Measurements from ENCODE around the gene UFD1.

UFD1 gene, protein sequence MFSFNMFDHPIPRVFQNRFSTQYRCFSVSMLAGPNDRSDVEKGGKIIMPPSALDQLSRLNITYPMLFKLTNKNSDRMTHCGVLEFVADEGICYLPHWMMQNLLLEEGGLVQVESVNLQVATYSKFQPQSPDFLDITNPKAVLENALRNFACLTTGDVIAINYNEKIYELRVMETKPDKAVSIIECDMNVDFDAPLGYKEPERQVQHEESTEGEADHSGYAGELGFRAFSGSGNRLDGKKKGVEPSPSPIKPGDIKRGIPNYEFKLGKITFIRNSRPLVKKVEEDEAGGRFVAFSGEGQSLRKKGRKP

GRCh38 chr22:19478901-19479354 is at the start of gene UFD1:
UFD1 (minus strand) TSS chr22:19479193; CDS start chr22:19479085, 108 bp downstream.
- peak; percentile 93 for DNase-seq

DNA sequence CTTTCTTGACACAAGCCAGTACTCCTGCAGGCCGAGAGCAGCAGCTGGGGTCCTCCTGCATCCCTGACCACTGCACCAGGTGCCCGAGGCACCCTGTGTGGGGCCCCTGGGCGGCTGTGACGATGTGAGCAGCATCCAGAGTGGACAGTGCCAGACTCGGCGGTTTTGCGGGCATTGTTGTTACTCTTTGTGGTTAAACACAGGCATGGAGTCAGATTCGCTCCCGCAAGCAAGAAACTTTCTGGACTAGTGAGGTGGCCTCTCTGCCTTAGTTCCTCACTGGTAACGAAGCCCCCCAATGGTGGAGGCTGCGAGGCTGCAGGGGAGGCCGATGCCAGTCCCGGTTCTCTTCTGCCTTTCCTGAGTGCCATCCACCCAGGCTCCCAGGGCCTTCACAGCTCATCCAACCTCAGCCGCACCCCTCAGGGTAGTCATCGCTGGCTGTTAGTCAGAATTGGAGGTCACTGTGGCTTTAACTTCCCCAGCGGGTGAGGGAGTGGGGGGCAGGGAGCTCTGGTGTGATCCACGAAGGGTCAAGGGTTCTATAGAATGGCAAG is 48.9 kb upstream of the UFD1 start:
- DNase-seq, result no peak

GRCh38 chr22:19527321-19527721 is 48.3 kb upstream of the UFD1 start:
- DNase-seq, result peak; percentile 20

DNA sequence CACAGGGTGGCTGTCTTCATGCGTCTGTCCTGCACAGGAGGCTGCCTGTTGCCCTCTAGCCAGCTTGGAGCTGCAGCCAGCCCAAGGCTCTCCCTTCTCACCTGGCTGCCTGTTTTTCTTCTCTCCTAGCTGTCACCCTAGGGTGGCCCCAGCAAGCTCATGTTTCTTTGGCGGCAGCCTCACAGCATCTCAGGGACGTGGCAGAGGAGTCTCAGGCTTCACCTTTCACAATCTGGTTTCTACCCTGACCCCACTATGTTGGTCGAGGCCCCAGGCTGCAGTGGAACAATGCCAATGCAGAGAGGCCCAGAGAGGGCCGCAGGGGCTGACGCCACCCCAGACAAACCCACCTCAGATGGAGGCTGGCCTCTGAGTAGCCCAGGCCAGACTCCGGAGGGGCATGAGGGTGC is 47.7 kb upstream of the UFD1 start:
- DNase-seq, result no peak

DNA sequence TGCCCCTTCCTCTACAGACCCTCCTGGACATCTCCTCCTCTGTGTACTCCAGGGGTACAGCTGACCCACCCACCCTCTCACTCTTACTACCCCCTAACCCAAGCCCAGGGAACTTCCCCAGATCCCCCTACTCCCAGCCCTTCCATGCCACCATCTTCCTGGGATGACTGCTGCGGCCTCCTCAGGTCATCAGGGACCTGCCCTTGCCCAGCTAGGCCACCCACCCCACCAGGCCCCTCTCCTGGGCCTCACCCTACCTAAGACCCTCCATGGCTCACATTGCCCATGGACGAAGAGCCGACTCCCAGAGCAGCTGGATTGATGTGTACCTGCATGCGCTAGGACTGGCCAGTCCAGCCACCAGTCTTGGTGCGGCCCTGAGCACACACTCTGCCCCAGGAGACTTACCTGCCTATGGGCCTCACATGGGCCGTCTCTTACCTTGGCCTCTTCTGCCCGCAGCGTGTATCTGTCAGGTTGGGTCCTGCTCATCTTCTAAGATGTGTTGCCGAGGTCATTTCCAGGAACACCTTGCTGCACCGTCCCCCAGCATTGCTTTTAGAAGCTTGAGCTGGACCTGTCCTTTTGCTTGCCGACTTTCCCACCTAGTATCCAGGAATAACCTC is 47.2 kb upstream of the UFD1 start:
- DNase-seq, result no peak

DNA sequence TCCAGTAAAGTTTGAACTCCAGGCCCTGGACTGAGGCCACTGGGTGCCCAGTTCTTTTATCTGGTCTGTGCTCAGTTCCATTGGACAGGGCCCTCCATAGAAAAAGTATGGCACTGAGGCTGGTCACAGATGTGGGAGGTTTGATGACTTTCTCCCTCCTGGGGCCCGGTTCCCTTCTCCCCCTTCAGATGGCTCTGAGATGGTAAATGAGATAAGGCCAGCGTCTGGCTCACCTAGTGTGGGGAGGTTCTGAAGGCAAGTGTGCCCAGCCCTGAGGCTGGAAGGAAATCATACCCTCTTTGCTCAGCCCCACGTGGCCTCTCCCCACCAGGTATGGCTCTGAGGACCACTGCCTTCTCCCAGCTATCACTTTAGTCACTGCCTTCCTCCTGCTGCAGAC is 46.7 kb upstream of the UFD1 start:
- no peak for DNase-seq

GRCh38 chr22:19525116-19525660 is 46.2 kb upstream of the UFD1 start:
- DNase-seq, result no peak

DNA sequence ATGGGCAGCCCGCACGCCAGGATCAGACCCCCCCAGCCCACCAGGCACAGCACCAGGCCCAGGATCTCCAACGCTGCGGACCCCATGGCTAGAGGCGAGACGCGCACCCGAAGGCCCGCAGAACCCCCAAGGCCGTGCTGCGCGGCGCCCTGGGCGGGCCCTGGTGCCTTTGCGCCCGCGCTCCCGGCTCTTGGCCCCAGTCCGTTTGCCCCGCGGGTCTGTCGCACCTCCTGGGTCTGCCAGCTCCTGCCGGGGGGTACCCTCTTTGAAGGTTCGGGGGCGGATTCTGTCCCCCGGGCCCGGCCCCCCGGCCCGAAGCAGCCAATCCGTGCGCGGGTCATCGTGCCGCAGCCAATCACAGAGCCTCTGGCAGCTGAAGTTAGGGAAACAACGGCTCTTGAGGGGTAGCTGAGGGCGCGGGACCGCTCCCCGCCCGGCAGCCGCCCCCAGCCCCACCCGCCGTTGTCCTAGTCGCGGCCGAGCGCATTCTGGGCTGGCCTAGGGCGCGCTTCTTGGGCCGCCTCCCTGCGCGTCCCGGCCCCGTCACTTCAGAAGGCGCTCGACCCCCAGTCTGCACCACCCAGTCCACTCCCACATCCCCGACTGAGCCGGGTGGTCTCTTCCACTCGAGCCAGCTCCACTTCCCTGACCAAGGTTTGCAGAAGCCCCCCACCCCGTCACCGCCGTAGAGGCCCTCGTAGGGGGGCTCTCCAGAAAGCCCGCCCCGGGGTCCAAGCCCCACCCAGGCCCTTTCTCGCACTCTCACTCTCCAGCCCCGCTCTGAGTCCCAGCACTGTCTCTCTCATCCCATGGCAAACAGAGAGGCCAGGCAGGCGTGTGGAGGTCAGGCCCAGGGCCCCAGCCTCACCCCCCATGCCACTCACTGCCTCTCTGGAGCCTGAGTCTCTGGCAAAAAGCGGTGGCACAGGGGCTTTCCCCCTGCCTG is 45.5 kb upstream of the UFD1 start, which contains the start of gene CLDN5:
Gene CLDN5, minus strand, starts transcription at position 241 of the 946 bp plus-strand sequence. Its CDS starts 155 bp downstream, at position 86.
- DNase-seq, result peak; percentile 94

DNA sequence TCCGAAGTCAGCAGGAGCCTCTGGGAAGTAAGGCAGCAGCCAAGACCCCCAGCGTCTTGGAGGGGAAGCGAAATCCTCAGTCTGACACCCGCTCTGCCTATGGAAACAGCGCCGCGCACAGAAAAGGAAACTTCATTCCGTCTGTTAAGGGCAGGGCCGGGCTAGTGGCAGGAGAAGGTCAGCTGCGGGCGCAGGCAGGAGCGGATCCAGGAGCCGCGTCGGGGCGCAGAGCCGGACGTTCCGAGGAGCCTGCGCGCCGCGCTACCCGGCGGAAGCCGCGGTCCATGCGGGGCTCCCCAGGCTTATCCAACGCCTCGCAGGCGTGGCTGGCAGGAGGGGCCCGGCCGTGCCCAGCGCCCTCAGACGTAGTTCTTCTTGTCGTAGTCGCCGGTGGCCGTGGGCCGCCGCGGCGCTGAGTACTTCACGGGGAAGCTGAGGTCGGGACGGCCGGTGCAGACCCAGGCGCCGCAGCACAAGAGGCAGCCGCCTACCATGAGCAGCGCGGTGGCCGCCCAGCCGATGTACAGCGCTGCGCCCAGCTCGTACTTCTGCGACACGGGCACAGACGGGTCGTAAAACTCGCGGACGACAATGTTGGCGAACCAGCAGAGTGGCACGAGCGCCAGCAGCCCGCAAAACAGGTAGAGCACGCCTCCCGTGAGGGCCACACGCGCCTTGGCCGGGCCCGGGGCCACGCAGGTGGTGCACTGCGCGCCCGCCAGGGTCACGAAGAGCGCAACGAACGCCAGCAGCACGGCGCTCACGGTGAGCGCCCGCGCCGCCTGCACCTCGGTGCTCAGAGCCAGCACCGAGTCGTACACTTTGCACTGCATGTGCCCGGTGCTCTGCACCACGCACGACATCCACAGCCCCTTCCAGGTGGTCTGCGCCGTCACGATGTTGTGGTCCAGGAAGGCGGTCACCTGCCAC is 44.5 kb upstream of the UFD1 start:
- DNase-seq, result peak; percentile 79

DNA sequence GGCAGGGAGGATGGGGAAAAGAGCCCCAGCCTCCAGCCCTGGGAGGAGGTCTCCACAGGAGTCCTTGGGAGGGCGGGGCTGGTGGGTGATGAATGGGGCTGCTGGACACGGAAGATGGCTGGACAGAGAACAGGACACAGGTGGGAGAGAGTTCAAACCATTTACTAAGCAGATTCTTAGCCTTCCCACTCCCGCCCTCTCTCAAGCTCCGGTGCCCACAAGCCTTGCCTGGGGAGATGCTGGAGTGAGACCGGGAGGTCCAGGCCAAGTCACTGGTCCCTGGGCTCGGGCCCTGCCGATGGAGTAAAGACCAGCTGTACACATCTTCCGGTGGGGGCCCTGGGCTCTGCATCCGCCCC is 43.9 kb upstream of the UFD1 start:
- peak; percentile 80 for DNase-seq

DNA sequence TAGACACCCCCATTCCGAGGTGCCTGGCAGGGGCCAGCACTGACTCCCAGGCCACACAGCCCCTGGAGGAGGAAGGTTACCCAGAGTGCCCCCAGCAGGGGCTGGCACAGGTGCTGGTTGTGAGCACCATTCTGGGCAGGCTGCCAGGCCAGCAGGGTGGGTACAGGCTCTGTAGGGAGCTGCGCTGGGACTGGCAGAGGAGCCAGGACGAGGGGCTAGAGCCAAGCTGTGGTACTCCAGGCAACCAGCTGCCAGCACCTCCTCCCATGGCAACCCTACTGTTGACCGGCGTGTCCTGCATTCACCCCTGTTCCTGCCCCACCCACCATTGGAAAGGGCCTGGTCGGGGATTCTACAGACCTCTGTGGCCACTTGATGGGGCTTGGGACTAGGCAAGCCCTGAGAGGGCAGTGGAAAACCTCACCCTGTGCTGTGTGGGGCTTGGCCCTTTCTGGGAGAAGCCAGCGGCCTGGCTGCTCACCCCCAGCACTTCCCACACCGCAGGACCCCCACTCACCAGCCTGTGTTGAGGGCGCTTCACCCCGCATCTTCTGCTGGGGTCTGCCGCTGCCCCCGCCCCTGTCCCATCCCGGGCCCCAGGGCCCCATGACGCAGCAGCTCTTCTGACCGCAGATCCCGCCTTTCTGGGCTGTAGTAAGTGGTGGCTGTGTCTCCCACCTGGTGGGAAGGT is 43.3 kb upstream of the UFD1 start:
- peak; percentile 98 for DNase-seq

DNA sequence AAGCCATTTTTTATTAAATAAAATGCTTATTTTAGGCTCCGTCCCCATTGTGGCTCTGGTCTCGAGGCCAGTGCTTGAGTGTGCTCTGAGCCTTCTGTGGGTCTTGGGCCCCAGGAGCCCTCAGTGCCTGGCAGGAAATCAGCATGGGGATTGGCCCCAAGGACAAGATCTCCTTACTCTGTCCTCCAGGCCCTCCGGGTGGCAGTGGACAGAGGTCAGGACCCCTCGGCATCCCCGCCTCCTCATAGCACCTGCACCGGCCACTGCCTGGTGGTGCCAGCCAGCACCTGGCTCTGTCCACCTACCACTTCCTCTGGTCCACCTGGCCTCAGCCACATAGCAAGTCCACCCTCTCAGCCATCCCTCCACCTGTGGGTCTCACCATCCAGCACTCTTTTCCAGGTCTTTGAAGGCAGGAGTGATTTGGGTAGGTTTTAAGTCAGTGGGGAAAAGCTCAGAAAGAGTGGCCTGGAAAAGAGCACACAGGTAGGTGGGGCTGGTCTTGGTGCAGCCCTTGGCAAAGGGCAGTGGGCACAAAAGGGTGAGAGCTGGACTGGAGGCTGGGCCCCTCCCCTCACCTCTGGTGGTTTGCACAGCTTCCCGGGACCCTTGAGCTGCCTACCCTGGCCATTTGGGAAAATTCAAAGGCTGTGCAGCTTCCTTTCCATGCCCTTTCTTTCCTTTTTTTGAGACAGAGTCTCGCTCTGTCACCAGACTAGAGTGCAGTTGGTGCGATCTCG is 41.7 kb upstream of the UFD1 start:
- DNase-seq, result no peak

GRCh38 chr22:19520007-19520406 is 41.0 kb upstream of the UFD1 start:
- DNase-seq, result no peak

DNA sequence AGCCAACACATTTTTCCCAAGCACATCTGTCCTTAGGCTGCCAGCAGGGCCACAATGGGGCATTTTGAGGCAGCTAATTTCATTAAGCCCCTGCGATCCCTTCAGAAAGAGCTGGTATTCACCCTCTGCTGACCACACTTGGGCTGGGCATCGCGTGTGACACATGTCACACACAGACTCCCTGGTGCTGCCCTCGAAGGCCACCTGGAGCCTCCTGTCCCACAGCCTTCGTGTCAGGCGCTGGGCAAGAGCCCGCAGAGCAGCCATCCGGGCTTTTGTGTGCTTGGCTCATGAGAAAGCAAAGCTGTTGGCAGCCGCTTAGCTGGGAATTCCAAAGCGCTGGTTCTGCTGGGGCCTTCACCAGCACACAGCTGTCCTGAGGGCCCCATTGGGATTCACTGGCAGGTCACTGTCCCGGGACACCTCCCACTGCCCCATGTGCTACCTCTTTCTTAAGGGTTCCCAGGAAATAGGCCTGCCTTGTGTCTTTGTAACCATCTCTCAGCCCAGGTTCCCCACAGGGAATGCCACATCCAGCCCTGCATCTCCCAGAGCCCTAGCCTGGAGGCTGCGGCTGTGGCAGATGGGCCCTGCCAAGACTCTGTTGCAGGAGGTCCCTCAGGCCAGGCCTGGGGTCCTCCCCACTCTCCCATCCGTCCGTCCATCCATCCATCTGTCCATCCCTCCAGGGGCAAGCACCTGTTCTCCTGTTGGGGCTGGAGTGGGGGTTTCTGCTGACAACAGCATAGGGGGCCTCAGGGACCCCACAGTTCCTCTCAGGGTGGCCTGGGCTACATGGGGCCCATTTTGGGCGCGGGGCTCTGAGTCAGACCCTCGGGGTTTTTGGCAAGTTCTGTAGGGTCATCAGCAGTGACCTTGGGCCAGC is 40.3 kb upstream of the UFD1 start:
- no peak for DNase-seq

- no peak for DNase-seq
Measured at GRCh38 chr22:19518635-19519034, 39.6 kb upstream of the UFD1 start.

DNA sequence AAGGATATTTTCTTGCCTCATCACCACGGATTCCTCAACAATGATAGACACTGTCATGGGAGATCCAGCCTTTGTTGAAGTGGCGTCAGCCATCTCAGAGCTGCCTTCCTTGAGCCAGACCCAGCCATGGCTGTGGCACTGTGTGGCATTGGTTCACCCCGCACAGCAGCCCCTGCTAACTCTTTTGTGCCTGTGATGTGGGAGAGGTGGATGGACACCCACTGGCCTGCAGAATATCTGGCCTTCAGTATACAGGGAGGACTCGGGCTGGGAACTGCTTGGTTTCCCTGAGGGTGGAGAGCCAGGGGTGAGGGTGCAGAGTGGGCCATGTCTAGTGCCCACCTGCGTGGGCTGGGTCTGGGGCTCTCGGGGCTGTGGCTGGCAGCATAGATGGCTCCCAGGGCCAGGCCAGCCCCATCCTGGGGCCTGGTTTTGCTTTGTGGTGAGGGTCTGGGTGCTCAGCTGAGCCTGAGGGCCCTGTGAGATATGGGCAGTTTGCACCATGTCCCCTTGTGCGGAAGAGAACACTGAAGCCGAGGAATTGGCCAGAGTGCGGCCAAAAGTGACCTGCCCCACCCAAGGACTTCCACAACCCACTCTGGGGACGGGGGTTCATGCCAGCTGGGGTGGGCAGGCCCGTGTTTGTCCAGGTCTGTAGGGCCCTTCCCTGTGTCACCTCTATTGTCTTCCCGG is 39.1 kb upstream of the UFD1 start:
- DNase-seq, result no peak

DNA sequence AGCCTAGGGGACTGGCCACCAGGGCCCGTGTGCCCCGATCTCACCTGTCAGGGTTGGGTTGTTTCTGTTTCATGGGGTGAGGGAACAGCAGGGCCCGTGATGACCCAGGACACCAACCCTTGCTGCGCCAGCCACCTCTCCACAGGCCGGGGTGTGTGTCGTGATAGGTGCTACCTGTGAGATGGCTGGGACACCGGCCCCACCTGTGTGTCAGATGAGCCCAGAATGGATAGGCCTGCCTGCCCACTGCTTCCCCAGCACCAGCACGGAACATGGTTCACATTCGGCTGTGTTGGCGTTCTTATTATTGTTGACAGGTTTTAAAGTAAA is 38.1 kb upstream of the UFD1 start:
- DNase-seq, result no peak

GRCh38 chr22:19516378-19517170 is 37.6 kb upstream of the UFD1 start:
- DNase-seq, result no peak
